ENCODE measurements around the gene SH2D2A. TPM values are rescaled to one million over a fixed set of nuclear protein-coding genes. Genes with fewer than 3 reads are reported as not detected.

Gene SH2D2A
- total RNA-seq, 4 donors from 2014 or later, result 0.78 to 7.2 (median 2.9) TPM; not detected in 1

DNA sequence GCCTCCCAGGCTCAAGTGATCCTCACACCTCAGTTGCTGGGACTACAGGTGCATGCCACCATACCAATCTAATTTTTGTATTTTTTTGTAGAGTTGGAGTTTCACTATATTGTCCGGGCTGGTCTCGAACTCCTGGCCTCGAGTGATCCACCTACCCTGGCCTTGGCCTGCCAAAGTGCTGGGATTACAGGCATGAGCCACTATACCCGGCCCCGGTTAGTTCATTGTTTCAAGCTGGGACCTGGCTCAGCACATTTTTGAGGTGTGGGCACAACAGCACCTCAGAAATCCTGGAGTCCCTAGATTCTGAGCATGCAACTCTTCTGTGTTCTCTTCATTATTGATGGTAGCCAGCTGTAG, 21.3 kb downstream of the SH2D2A start:
- Histone ChIP-seq H3K27me3 (no peaks in the 10 kb centered on the region), H3K36me3 (peaks cover 0 to 95% (median 29%) of the 10 kb centered on the region in 3 donors), H3K4me1 (peaks cover 0 to 1% (median 0%) of the 10 kb centered on the region in 4 donors), H3K27ac (no peak overlapping the region), H3K9me3 (no peaks in the 10 kb centered on the region), H3K4me3 (no peak overlapping the region)
- no peak for DNase-seq (ENCODE audit: low spot score in 2 of 2)
- WGBS, 2 donors, result 84 to 98% methylated on average over 5 of the region's 5 CpGs
- no peak for TF ChIP-seq POLR2A (IDR thresholded peaks at IDR 0.05)
- TF ChIP-seq, protein P1, sequence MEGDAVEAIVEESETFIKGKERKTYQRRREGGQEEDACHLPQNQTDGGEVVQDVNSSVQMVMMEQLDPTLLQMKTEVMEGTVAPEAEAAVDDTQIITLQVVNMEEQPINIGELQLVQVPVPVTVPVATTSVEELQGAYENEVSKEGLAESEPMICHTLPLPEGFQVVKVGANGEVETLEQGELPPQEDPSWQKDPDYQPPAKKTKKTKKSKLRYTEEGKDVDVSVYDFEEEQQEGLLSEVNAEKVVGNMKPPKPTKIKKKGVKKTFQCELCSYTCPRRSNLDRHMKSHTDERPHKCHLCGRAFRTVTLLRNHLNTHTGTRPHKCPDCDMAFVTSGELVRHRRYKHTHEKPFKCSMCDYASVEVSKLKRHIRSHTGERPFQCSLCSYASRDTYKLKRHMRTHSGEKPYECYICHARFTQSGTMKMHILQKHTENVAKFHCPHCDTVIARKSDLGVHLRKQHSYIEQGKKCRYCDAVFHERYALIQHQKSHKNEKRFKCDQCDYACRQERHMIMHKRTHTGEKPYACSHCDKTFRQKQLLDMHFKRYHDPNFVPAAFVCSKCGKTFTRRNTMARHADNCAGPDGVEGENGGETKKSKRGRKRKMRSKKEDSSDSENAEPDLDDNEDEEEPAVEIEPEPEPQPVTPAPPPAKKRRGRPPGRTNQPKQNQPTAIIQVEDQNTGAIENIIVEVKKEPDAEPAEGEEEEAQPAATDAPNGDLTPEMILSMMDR (IDR thresholded peaks at IDR 0.05), result no peak
- TF ChIP-seq EP300 (IDR thresholded peaks at IDR 0.05), result no peak

DNA sequence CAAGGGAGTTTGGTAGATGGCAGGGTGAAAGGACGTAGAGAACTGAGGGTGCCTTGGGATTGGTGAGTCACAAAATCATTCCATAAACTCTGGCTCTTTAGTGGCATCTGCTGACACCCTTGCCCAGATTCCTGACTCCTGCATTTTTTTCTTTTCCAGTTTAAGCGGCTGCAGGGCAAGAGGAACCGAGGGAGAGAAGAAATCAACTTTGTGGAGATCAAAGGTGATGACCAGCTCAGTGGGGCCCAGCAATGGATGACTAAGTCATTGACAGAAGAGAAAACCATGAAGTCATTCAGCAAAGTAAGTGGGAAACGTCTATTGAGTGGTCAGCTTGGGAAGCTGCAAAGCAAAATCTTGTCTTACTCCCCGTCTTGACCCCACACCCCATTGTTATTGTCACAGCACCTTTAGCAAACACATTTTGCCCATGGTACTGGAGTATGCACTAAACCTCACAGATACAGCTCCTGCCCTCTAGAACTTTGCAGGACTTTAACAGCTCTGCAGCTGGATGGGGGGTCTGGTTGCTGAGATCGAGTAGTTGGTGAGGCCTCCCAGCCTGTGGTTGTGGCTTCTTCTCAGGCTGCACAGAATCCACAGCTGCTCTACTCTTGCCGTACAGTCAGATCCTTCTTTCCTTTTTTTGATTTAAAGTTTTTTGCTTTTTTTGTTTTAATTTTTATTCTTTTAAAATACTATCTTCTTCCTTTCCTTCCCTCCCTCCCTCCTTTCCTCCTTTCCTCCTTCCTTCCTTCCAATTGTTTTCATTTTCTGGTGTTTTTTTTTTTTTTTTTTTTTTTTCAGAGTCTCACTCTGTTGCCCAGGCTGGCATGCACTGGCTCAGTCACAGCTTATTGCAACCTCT, 21.9 kb downstream of the SH2D2A start:
- Histone ChIP-seq H3K4me3 (no peak overlapping the region), H3K36me3 (peaks cover 0 to 89% (median 26%) of the 10 kb centered on the region in 3 donors), H3K4me1 (no peaks in the 10 kb centered on the region), H3K27me3 (no peaks in the 10 kb centered on the region), H3K9me3 (no peaks in the 10 kb centered on the region), H3K27ac (no peak overlapping the region)
- 44 to 59% methylated on average over 7 of the region's 7 CpGs for WGBS, 2 donors
- TF ChIP-seq, protein P1 (IDR thresholded peaks at IDR 0.05), result no peak
- TF ChIP-seq EP300 (IDR thresholded peaks at IDR 0.05), result no peak
- no peak for TF ChIP-seq POLR2A (IDR thresholded peaks at IDR 0.05)
- DNase-seq (ENCODE audit: low spot score in 2 of 2), result no peak

DNA sequence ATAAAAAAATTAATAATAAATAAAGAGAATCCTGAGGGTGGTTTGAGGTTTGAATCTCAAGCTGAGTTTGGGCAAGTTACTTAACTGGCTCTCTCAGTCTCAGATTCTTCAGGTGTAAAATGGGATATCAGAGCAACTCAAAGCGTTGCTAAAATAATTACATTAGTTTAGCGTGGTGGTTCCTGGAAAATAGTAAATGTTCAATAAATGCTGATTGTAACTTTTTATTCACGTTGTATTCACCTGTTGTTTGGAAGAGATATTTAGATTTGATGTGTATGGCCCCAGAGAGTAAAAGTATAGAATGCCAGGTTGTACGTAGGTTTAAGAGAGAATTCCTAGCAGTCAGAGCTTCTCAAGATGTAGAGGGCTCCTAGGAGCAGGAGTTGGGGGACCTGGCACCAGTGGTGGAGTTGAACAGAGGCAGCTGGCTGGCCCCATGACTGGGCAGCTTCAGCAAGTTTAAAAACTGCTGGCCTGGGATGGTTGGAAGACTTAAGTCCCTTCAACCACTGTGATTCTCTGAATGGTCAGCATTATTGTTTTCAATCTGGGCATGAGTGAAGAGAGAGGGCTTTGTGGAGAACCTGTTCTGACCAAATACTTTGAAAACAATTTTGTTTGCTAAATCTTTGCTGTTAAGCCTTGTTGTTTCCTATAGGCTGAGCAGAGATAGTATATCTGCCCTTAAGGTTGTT, 26.9 kb downstream of the SH2D2A start:
- H3K36me3 ChIP-seq, result peaks cover 0 to 86% (median 10%) of the 10 kb centered on the region in 3 donors
- H3K4me1 ChIP-seq, result no peaks in the 10 kb centered on the region
- 81 to 83% methylated on average over 4 of the region's 4 CpGs for WGBS, 2 donors
- H3K27me3 ChIP-seq, result no peaks in the 10 kb centered on the region
- no peak for DNase-seq (ENCODE audit: low spot score in 2 of 2)
- H3K27ac ChIP-seq, result no peak overlapping the region
- TF ChIP-seq EP300 (IDR thresholded peaks at IDR 0.05), result no peak
- TF ChIP-seq POLR2A (IDR thresholded peaks at IDR 0.05), result no peak
- TF ChIP-seq, protein P1 (IDR thresholded peaks at IDR 0.05), result no peak
- no peaks in the 10 kb centered on the region for H3K9me3 ChIP-seq
- H3K4me3 ChIP-seq, result no peak overlapping the region

DNA sequence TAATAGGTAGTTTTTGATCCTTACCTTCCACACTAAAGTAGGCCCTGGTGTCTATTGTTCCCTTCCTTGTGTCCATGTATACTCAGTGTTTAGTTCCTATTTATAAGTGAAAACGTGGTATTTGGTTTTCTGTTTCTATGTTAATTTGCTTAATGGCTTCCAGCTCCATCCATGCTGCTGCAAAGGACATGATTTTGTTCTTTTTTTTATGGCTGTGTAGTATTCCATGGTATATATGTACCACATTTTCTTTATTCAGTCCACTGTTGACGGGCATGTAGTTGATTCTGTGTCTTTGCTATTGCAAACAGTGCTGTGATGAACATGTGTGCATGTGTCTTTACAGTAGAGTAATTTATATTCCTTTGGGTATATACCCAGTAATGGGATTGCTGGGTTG, 28.5 kb downstream of the SH2D2A start:
- Histone ChIP-seq H3K36me3 (peaks cover 0 to 82% (median 10%) of the 10 kb centered on the region in 3 donors), H3K27me3 (no peaks in the 10 kb centered on the region), H3K9me3 (no peaks in the 10 kb centered on the region), H3K27ac (no peak overlapping the region), H3K4me3 (no peak overlapping the region), H3K4me1 (no peaks in the 10 kb centered on the region)
- TF ChIP-seq EP300 (IDR thresholded peaks at IDR 0.05), result no peak
- TF ChIP-seq, protein P1 (IDR thresholded peaks at IDR 0.05), result no peak
- no peak for TF ChIP-seq POLR2A (IDR thresholded peaks at IDR 0.05)
- 87 to 94% methylated on average over 2 of the region's 2 CpGs for WGBS, 2 donors
- no peak for DNase-seq (ENCODE audit: low spot score in 2 of 2)

DNA sequence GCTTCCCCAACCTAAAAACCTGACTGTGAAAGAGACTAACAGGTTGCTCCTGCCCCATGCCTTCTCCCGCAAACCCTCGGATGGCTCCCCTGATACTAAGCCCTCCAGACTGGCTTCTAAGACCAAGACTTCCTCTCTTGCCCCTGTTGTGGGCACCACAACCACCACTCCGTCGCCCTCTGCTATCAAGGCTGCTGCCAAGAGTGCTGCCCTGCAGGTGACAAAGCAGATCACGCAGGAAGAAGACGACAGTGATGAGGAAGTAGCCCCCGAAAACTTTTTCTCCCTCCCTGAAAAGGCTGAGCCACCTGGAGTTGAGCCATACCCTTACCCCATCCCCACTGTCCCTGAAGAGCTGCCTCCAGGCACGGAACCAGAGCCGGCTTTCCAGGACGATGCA, 30.0 kb downstream of the SH2D2A start:
- 84 to 93% methylated on average over 10 of the region's 10 CpGs for WGBS, 2 donors
- Histone ChIP-seq H3K9me3 (no peaks in the 10 kb centered on the region), H3K27ac (no peak overlapping the region), H3K4me3 (no peak overlapping the region), H3K4me1 (peaks cover 0 to 8% (median 1%) of the 10 kb centered on the region in 4 donors), H3K27me3 (no peaks in the 10 kb centered on the region), H3K36me3 (peaks cover 0 to 78% (median 9%) of the 10 kb centered on the region in 3 donors)
- TF ChIP-seq, protein P1 (IDR thresholded peaks at IDR 0.05), result no peak
- TF ChIP-seq EP300 (IDR thresholded peaks at IDR 0.05) (no peak), POLR2A (IDR thresholded peaks at IDR 0.05) (no peak)
- no peak for DNase-seq (ENCODE audit: low spot score in 2 of 2)

Measured in tibial nerve (tissue), 4 donors.